ENCODE results near the gene SERPINB2.
"Not testable (repeated sequence)": the region's sequence is repeated elsewhere in the genome, so short reads cannot be mapped to it uniquely, and the experiment has no call there.

DNA sequence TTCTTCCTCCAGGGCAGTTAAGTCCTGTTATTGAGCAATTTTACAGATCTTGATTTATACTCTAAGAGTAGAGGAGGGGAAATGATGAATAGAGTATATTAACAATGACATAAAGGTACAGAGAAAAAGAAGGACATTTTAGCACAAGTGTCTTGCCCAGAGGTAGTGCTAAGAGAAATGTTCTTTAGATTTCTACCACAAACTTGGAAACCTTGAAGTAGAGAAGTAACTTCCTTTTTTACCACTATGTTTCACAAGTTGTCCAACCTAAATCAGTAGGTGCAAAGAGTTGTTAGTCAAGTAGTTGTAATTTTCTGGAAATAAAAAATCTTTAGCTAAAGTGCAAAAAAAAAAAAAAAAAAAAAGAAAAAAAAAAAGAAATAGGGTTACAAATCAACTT, 41.9 kb downstream of the SERPINB2 start:
- TF ChIP-seq, protein P1, sequence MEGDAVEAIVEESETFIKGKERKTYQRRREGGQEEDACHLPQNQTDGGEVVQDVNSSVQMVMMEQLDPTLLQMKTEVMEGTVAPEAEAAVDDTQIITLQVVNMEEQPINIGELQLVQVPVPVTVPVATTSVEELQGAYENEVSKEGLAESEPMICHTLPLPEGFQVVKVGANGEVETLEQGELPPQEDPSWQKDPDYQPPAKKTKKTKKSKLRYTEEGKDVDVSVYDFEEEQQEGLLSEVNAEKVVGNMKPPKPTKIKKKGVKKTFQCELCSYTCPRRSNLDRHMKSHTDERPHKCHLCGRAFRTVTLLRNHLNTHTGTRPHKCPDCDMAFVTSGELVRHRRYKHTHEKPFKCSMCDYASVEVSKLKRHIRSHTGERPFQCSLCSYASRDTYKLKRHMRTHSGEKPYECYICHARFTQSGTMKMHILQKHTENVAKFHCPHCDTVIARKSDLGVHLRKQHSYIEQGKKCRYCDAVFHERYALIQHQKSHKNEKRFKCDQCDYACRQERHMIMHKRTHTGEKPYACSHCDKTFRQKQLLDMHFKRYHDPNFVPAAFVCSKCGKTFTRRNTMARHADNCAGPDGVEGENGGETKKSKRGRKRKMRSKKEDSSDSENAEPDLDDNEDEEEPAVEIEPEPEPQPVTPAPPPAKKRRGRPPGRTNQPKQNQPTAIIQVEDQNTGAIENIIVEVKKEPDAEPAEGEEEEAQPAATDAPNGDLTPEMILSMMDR (IDR thresholded peaks at IDR 0.05): not testable (repeated sequence)
- TF ChIP-seq POLR2A (IDR thresholded peaks at IDR 0.05): not testable (repeated sequence)

Data from lower leg skin (tissue), 3 donors.